EH (cell line): ENCODE data around the gene SND1.

Source experiments
- DNase-seq: peaks from one replicate; pipeline ENCODE4 v3.0.0-alpha.2; 2015; ENCODE audit warnings: low read depth

Gene SND1

GRCh38 chr7:127730658-127731276, 78.8 kb downstream of the SND1 start:
- DNase-seq = no peak

- DNase-seq = no peak
These were observed 79.6 kb downstream of the SND1 start for GRCh38 chr7:127731431-127732080.

GRCh38 chr7:127732306-127732705, 80.3 kb downstream of the SND1 start:
- no peak for DNase-seq

GRCh38 chr7:127733986-127734385, 82.0 kb downstream of the SND1 start:
- DNase-seq = peak; percentile 28

GRCh38 chr7:127736511-127736910, 84.5 kb downstream of the SND1 start:
- DNase-seq = no peak

GRCh38 chr7:127738859-127739258, 86.9 kb downstream of the SND1 start:
- DNase-seq = no peak

GRCh38 chr7:127741764-127742375, 89.9 kb downstream of the SND1 start:
- DNase-seq = no peak

- no peak for DNase-seq
These were observed 93.5 kb downstream of the SND1 start for GRCh38 chr7:127745445-127745844.

- peak; percentile 74 for DNase-seq
These were observed 99.1 kb downstream of the SND1 start for GRCh38 chr7:127751062-127751461.

- peak; percentile 20 for DNase-seq
These were observed 99.8 kb downstream of the SND1 start for GRCh38 chr7:127751490-127752448.

- DNase-seq = no peak
These were observed 100.8 kb downstream of the SND1 start for GRCh38 chr7:127752829-127753228.

GRCh38 chr7:127754457-127754856, 102.5 kb downstream of the SND1 start:
- DNase-seq = no peak

- DNase-seq = no peak
These were observed 103.5 kb downstream of the SND1 start for GRCh38 chr7:127755521-127755920.

GRCh38 chr7:127755965-127756364, 104.0 kb downstream of the SND1 start:
- no peak for DNase-seq

GRCh38 chr7:127758105-127758504, 106.1 kb downstream of the SND1 start:
- DNase-seq = no peak

GRCh38 chr7:127758845-127759244, 106.9 kb downstream of the SND1 start:
- DNase-seq = no peak

GRCh38 chr7:127759945-127760421, 108.0 kb downstream of the SND1 start:
- DNase-seq = no peak

GRCh38 chr7:127760436-127761031, 108.5 kb downstream of the SND1 start:
- DNase-seq = no peak

GRCh38 chr7:127761196-127761595, 109.2 kb downstream of the SND1 start:
- no peak for DNase-seq

GRCh38 chr7:127764681-127765080, 112.7 kb downstream of the SND1 start:
- no peak for DNase-seq

- DNase-seq = no peak
These were observed 113.2 kb downstream of the SND1 start for GRCh38 chr7:127765150-127765549.
